ENCODE measurements around the gene ACOT2.
"Not testable (repeated sequence)": the region's sequence is repeated elsewhere in the genome, so short reads cannot be mapped to it uniquely, and the experiment has no call there.

DNA sequence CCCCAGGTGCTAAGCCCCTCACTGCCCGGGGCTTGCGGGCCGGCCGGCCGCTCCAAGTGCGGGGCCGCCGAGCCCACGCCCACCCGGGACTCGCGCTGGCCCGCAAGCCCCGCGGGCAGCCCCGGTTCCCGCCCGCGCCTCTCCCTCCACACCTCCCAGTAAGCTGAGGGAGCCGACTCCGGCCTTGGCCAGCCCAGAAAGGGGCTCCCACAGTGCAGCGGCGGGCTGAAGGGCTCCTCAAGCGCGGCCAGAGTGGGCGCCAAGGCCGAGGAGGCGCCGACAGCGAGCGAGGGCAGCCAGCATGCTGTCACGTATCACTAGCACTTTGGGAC is 21.6 kb downstream of the ACOT2 start:
- TF ChIP-seq CTCF (IDR thresholded peaks at IDR 0.05; ENCODE audit: low read length); EZH2 (IDR thresholded peaks at IDR 0.05; ENCODE audit: borderline replicate concordance, low read length): not testable (repeated sequence)
